Head of caudate nucleus (tissue), 42 donors: Measurements from ENCODE around the gene TRIM58.

Source experiments
- DNase-seq, 42 donors: peaks; one replicate each; pipeline versions ENCODE4 v3.0.0 to v3.0.0-alpha.2; 2020 to 2021; ENCODE audit warnings: mixed read lengths in 7 of 42
- intact Hi-C: fragments of 100-400 bp; cut with DNase I; formaldehyde crosslinking; loops from one replicate; pipeline ENCODE4 v1.15.0; 2022

TRIM58 gene

DNA sequence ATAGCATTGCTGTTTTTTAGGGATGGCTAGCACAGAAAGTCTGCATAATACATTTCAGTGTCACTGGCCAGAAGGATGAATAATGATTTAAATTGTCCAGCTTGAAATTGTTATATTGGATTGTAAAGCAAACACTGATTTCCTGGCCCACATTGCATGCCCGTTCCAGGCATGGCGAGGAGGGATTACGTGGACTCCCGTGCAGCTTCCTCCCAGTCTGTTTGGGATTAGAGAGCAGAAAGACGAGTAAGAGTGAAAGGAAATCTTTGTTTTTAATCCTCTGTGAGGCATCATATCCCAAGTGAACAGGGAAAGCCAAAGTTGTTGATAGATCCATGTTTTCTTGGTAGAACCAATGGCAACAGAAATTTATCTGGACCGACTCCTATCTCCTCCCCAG, 8.4 kb downstream of the TRIM58 start:
- no peak for DNase-seq

DNA sequence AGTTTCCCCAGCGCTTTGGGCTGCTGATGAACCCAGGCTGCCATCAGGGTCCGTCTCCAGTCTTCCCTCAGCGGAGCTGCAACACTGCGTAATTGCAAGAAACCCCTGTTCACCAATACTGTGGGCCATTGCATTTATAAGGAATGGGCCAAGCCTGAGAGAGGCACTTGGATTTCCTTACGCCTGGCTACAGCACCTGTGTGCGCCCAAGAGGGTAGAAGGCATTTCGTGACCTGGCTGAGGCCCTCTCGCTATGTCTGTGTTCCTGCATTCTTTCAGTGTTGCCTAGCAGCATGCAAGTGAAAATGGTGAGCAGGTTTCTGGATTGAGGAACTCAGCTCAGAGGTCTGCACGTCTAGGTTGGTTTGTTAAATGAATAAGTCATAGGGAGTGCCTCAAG, 26.4 kb downstream of the TRIM58 start:
- intact Hi-C loops: no loop called here
- DNase-seq: peak in 1 of 42 donors; percentile 36

More for the DNA sequence above, 8.4 kb downstream of the TRIM58 start:
- intact Hi-C loops: no loop called here

DNA sequence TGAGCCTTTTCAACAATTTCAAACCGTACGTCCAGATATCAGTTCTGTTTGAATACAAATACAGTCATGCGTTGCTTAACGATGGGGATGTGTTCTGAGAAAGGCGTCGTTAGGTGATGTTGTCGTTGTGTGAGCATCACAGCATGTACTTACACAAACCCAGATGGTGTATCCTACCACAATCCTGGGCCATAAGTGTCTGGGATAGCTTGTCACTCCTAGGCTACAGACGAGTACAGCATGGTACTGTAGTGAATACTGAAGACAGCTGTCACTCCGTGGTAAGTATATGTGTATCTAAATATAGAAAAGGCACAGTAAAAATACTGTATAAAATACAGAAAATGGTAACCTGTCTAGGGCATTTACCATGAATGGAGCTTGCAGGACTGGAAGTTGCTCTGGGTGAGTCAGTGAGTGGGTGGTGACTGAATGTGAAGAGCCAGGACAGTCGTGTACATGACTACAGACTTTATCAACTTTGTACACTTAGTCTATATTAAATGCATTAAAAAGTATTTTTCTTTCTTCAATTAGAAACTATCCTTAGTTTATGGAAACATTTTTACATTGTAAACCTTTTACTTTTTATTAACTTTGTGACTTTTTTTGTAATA, 27.9 kb downstream of the TRIM58 start:
- DNase-seq: peak in 1 of 42 donors; percentile 8
- intact Hi-C loops: no loop called here

DNA sequence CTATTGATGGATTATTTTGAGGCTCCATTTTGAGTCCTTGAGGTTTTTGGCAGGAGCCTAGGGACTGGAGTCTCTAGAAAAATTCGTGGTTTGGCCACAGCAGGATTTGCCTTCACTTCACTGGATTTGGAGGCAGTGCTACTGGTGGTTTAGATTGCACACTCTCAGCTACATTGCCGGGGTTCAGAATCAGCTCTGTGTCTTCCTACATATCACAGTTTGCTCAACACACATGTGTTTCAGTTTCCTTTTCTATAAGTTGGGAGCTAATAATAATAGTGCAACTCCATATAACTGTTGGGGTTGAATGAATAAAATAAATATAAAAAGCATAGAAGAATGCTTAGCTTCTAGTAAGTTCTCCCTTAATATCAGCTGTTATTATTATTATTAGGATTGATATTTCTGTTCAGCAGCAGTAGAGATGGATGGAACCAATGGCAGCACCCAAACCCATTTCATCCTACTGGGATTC, 38.2 kb downstream of the TRIM58 start, which contains the start of gene OR2W3:
Gene OR2W3 (plus strand): TSS at position 425 of the 475 bp plus-strand sequence. CDS start 0 bp downstream, at position 425.
- intact Hi-C loops: no loop called here
- peak in 1 of 42 donors; percentile 26 for DNase-seq

DNA sequence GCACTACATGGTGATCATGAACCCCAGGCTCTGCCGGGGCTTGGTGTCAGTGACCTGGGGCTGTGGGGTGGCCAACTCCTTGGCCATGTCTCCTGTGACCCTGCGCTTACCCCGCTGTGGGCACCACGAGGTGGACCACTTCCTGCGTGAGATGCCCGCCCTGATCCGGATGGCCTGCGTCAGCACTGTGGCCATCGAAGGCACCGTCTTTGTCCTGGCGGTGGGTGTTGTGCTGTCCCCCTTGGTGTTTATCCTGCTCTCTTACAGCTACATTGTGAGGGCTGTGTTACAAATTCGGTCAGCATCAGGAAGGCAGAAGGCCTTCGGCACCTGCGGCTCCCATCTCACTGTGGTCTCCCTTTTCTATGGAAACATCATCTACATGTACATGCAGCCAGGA, 39.0 kb downstream of the TRIM58 start:
- intact Hi-C loops: no loop called here
- DNase-seq: peak in 1 of 42 donors; percentile 37

DNA sequence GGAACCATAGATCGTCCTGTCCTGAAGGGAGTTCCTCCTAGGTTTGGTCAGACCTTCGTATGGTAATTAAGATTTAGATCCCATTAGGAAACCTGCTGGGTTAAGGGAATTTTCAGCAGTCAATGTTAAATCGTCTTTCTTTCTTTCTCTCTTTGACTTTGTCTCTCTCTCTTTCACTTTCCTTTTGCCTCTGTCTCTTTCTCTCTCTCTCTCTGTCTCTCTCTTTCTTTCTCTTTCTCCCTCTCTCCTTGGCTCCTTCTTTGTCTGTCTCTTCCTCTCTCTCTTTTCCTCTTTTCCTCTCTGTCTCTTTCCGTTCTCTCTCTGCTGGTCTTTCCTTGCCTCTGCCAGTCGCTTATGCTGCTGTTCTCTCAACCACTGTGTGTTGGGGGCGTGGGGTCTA, 47.1 kb downstream of the TRIM58 start:
- DNase-seq: no peak
- intact Hi-C loops: no loop called here

DNA sequence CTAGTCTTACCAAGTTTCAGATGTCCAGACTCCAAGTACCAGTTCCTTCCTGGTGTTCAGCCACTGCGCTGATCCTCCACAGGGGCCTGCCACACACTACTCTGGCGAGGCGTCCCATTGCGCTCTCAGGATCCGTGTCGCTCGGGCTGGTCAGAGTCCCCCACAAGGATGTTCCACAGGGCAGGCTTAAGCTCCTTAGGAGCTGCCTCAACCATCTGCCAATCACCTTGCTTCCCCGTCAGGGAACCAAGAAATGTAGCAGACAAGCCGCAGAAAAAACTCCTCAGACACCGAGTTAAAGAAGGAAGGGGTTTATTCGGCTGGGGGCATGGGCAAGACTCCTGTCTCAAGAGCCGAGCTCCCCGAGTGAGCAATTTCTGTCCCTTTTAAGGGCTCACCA, 48.2 kb downstream of the TRIM58 start:
- DNase-seq: no peak
- intact Hi-C loops: no loop called here

DNA sequence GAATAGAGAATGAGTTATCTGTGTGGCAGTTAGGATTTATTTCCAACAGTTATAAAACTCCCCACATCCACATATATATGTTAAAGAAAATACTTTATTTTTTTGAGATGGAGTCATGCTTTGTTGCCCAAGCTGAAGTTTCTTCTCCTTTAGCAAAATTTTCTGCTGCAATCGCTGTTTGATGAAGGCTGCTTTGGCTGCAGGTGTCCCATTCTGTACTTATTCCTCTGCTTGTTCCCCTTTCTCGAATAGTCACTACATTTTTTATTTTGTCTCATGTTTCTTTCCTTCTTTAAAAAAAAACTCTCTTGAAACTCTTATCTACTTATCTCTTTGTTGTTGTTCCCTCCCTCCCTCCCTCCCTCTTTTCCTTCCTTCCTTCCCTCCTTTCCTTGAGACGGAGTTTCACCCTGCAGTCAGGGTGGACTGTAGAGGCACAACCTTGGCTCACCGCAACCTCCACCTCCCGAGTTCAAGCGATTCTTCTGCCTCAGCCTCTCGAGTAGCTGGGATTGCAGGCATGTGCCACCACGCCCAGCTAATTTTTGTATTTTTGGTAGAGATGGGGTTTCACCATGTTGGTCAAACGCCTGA, 49.0 kb downstream of the TRIM58 start:
- DNase-seq: no peak
- intact Hi-C loops: no loop called here

DNA sequence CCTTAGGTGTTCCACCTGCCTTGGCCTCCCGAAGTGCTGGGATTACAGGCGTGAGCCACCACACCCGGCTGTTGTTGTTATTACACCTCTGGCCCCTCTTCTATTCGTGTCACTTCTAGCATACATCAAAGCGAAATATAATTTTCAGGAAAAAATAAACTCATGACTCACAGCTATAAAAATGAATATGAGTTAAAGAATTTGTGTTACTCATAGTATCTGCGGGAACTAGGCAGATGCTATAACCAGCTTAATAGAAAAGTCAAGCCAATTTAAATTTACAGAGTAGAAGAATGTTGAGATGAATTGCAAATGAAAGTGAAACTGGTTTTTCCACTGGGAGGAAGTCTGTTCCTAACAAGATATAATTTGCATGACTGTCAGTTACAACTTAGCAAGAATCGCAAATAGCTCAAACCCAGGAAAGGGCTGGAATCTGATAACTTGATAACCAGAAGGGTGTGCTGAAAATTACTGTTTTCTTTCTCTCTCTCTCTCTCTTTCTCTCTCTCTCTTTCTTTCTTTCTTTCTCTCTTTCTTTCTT, 49.6 kb downstream of the TRIM58 start:
- peak in 1 of 42 donors; percentile 20 for DNase-seq
- intact Hi-C loops: no loop called here

DNA sequence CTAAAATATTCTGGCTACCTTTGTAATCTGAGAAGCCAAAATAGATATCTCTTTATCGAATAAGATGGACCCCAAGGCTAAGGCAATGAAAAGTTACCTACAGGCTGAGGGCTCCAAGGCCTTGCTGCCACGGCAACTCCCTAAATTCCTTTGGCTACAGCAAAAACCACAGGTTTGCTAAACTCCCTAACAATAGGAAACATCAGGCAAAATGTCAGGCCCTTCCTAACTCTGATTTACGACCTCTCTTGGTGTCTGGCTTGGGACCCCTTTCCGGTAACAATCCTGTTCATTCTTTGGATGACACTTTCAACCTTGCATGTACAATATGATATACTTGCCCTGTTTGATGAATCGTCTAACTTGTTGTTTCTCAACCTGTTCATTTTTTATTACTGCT, 51.8 kb downstream of the TRIM58 start:
- intact Hi-C loops: no loop called here
- DNase-seq: no peak

DNA sequence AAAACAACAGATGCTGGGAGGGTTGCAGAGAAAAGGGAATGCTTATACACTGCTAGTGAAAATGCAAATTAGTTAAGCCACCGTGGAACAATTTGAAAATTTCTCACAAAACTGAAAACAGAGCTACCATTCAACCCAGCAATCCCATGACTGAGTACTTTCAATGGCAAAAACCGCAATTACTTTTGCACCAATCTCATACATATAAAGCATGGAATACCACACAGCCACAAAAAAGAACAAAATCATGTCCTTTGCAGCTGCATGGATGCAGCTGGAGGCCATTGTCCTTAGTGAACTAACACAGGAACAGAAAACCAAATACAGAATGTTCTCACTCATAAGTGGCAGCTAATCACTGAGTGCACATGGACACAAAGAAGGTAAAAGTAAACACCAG, 56.8 kb downstream of the TRIM58 start:
- intact Hi-C loops: no loop called here
- no peak for DNase-seq

DNA sequence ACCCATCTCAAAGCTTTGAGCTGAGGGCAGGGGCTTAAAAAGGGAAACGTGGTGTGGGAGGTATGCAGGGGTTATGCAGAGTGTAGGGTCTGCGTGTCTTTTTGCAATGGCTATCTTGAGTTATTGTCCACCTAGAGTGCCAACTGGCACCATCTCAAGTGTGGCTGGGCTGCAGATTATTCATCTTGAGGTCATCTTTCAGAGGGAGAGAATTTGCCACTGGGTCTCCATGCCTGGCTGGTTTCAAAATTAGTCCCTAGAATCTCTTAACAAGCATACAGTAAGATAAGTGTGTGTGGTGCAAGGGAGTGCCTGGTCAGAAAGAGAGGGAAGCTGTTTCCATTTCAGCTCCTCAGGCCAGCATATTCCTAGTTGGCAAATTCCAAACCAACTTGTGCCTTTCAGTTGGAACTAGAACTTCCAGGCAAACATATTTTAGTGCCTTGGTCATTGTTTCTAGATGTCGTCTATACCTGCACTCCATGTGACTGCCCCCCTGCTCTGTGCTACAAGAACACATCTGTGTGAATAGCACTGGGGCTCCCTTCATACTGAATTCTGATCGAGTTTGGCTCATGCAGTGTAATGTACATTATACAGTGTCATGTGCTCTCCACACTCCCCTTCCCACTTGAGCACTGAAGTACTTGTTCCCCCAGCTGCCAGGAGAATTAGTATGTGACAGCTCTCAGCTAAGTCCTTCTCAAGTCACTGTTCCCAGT, 58.1 kb downstream of the TRIM58 start:
- DNase-seq: no peak
- intact Hi-C loops: no loop called here

DNA sequence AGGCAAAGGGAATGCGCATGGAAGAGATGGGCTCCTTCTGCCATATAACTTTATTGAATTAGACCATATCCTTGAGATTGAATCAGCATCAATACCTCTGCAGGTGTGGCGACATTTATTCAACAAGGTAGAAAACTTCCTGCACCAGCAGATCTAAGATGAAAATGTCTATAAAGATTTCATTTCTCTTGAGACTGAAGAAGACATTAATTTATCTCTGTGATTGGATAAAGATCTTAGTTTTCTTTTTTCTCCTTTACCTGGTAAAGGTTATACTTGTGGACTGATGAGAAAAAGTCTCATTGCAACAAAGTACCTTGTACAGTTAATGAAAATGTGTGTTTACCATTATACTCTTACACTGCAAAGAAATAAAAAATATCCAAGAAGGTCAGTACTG, 63.0 kb downstream of the TRIM58 start, which contains the start of gene OR2T8:
Gene OR2T8 (plus strand): TSS at position 301 of the 400 bp plus-strand sequence. CDS start 766 bp downstream, outside the sequence.
- intact Hi-C loops: no loop called here
- no peak for DNase-seq

DNA sequence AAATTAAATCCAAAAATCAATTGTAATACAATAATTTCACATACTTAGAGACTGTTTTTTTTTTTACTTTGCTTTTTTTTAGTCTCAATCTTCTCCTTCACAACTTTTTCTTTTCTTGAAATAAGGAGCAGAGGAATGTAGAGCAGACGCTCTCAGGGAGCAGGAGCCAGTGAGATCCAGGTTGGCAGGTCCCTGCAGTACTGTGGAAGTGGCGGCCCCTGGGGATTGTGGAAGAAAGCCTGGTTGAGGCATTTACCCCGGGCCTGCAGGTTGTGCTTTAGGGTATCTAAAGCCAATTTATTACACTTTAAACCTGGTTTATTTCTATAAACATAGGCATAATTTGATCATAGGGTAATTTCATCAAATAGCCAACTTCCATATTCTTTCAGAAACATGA, 67.0 kb downstream of the TRIM58 start:
- no peak for DNase-seq
- intact Hi-C loops: no loop called here

DNA sequence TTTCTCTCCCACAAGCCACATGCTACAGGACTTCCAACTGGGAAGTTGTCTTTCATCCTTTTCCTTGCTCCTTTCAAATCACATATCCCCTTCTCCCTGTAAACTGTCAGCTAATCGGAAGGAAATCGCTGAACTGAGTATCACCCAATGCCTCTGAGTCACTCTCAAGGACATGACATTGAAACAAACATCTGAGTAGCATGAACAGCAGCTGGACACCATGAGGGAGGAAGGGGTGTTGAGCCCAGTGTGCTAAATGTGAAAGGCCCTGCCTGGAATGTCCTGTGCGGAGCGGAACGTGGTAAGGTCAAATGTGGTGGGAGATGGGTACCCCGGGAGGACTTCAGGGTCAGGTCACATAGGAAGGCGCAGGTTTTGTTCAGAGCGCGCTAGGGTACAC, 67.9 kb downstream of the TRIM58 start, which contains the start of gene OR2AJ1:
Gene OR2AJ1 (plus strand): TSS at position 22 of the 400 bp plus-strand sequence. CDS start 8,880 bp downstream, outside the sequence.
- intact Hi-C loops: no loop called here
- no peak for DNase-seq
